HG03460 (cell line): ENCODE results near the gene DDX24.

Experiments
- ATAC-seq: cut with Tn5 transposase; IDR thresholded peaks from one replicate; pipeline ENCODE4 v1.9.1; 2021; ENCODE audit not compliant: unreplicated experiment

DDX24 gene

GRCh38 chr14:94034886-94035285, 46.1 kb downstream of the DDX24 start:
- ATAC-seq, result no peak

GRCh38 chr14:94031883-94032279, 49.1 kb downstream of the DDX24 start:
- ATAC-seq, result no peak

GRCh38 chr14:94031161-94031882, 49.7 kb downstream of the DDX24 start:
- no peak for ATAC-seq

- ATAC-seq, result no peak
Observed at GRCh38 chr14:94030571-94030970, 50.4 kb downstream of the DDX24 start.

GRCh38 chr14:94029671-94030203, 51.3 kb downstream of the DDX24 start:
- ATAC-seq, result no peak

GRCh38 chr14:94029265-94029664, 51.7 kb downstream of the DDX24 start:
- ATAC-seq, result no peak

GRCh38 chr14:94028450-94028826, 52.6 kb downstream of the DDX24 start:
- no peak for ATAC-seq

GRCh38 chr14:94027566-94028449, 53.2 kb downstream of the DDX24 start:
- no peak for ATAC-seq

GRCh38 chr14:94026889-94027469, 54.0 kb downstream of the DDX24 start:
- ATAC-seq, result no peak

GRCh38 chr14:94026173-94026888, 54.7 kb downstream of the DDX24 start, which contains the start of gene OTUB2:
Gene OTUB2 (plus strand): TSS chr14:94026340. CDS start chr14:94026538, 198 bp downstream.
- ATAC-seq, result peak; percentile 100

GRCh38 chr14:94025720-94026119, 55.3 kb downstream of the DDX24 start:
- ATAC-seq, result no peak

GRCh38 chr14:94024549-94024948, 56.5 kb downstream of the DDX24 start:
- no peak for ATAC-seq

GRCh38 chr14:94022532-94023411, 58.2 kb downstream of the DDX24 start:
- ATAC-seq, result no peak

GRCh38 chr14:94021416-94022157, 59.4 kb downstream of the DDX24 start:
- no peak for ATAC-seq

GRCh38 chr14:94021001-94021400, 60.0 kb downstream of the DDX24 start:
- ATAC-seq, result no peak

GRCh38 chr14:94020267-94020666, 60.7 kb downstream of the DDX24 start:
- ATAC-seq, result no peak

GRCh38 chr14:94019329-94019728, 61.7 kb downstream of the DDX24 start:
- no peak for ATAC-seq

GRCh38 chr14:94018308-94018707, 62.7 kb downstream of the DDX24 start:
- ATAC-seq, result no peak

- no peak for ATAC-seq
Observed at GRCh38 chr14:94016446-94016976, 64.5 kb downstream of the DDX24 start.
